Activated naive CD8-positive, alpha-beta T cell treated with anti-CD3 and anti-CD28 coated beads, Interleukin-2, amount 50 U/mL, for 16 hours (primary cell): ENCODE results near the gene PTPRG.

Source experiments
- DNase-seq: peaks from one replicate; pipeline ENCODE4 v3.0.0-alpha.2; 2020; ENCODE audit warnings: low read depth, low spot score

The PTPRG gene

GRCh38 chr3:61864886-61865285, 303.5 kb downstream of the PTPRG start:
- no peak for DNase-seq

GRCh38 chr3:61865466-61866152, 304.2 kb downstream of the PTPRG start:
- no peak for DNase-seq

- no peak for DNase-seq
Observed at GRCh38 chr3:61866153-61866542, 304.8 kb downstream of the PTPRG start.

GRCh38 chr3:61866961-61867461, 305.6 kb downstream of the PTPRG start:
- no peak for DNase-seq

- no peak for DNase-seq
Observed at GRCh38 chr3:61868499-61868898, 307.1 kb downstream of the PTPRG start.

- DNase-seq: no peak
Observed at GRCh38 chr3:61869371-61869770, 308.0 kb downstream of the PTPRG start.

GRCh38 chr3:61871644-61872043, 310.3 kb downstream of the PTPRG start:
- no peak for DNase-seq

- no peak for DNase-seq
Observed at GRCh38 chr3:61872077-61872706, 310.8 kb downstream of the PTPRG start.

GRCh38 chr3:61875046-61875844, 313.9 kb downstream of the PTPRG start:
- no peak for DNase-seq

GRCh38 chr3:61875976-61876671, 314.8 kb downstream of the PTPRG start:
- no peak for DNase-seq

GRCh38 chr3:61876797-61877196, 315.4 kb downstream of the PTPRG start:
- no peak for DNase-seq

- DNase-seq: no peak
Observed at GRCh38 chr3:61877359-61878138, 316.2 kb downstream of the PTPRG start.

GRCh38 chr3:61882253-61882652, 320.9 kb downstream of the PTPRG start:
- no peak for DNase-seq

GRCh38 chr3:61884794-61885193, 323.4 kb downstream of the PTPRG start:
- no peak for DNase-seq

- no peak for DNase-seq
Observed at GRCh38 chr3:61885414-61885813, 324.0 kb downstream of the PTPRG start.

- no peak for DNase-seq
Observed at GRCh38 chr3:61887206-61887605, 325.8 kb downstream of the PTPRG start.

GRCh38 chr3:61889259-61889658, 327.9 kb downstream of the PTPRG start:
- DNase-seq: no peak

GRCh38 chr3:61890167-61890566, 328.8 kb downstream of the PTPRG start:
- DNase-seq: no peak

- no peak for DNase-seq
Observed at GRCh38 chr3:61890586-61890985, 329.2 kb downstream of the PTPRG start.

GRCh38 chr3:61892891-61893290, 331.5 kb downstream of the PTPRG start:
- DNase-seq: no peak
